Activated gamma-delta T cell (primary cell): ENCODE measurements around the gene TSPAN15.

Experiments used
- DNase-seq: peaks from one replicate; lab custom pipeline; 2025; lab: John Stamatoyannopoulos, UW

TSPAN15 gene

DNA sequence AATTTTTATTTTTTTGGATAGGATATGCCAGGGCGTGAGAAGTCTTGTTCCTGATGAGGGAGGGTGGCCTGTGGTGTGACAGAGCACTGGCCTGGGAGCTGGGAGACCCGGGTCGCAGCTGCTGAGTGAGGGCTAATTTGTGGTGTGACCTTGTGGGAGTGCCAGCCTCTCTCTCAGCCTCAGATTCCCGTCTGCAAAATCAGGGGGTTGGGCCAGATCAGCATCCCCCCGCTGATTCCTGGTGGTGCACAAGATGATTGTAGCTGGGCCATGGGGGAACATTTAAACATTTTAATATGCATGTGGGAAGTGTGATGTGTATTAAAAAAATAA, 14.9 kb downstream of the TSPAN15 start:
- no peak for DNase-seq

DNA sequence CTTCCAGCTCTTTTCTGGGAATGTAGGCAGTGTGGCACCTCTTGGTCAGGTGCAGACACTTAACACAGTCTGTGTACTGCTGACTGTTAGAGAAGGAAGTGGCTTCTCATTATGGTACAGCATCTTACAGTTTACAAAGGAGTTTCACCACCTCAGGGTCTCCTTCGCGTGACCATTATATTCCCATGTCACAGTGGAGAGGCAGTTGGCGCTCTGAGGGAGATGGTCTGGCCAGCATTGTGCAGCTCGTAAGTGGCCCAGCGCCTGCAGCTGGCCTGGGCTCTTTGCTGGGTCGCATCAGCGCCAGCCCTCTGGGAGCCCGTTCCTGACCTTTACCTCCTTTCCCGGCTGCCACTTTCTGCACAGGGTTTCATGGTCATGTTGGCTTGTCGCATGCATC, 15.4 kb downstream of the TSPAN15 start:
- no peak for DNase-seq

DNA sequence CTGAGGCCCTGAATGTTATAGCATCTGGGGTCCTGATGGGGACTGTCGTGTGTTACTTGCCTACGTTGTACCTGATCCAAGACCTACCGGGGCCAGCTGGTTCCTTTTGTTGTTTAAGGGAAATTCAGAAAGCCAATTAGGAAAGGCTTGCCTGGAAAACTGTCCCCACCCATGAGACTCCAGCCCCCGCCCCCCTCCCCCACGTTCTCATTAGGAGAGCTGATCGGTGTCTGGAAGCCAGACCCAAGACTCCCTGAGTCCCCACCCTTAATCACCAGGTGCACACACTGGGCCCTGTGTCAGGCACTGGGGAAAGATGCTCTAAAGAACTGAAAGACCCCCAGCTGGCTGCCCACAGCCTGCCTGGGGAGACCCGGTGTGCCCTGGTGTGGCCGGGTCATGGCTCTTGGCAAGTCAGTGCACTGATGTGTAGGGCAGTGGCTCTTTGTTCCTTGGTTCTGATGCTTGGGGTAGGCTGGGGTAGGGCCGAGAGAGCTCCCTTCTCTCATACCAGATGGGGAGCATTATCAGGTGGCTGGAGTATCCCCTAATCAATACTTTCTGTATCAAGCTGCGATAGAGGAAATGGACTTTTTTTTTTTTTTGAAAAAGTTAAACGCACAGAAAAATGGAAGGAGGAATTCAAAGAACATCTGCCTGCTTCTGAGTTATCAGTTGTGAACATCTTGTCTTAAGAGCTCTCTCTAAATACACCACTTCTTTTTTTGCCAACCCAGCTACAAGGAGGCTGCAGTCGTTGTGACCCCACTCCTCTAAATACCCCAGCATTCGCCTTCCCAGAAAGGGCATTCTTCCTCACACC, 16.9 kb downstream of the TSPAN15 start:
- no peak for DNase-seq

DNA sequence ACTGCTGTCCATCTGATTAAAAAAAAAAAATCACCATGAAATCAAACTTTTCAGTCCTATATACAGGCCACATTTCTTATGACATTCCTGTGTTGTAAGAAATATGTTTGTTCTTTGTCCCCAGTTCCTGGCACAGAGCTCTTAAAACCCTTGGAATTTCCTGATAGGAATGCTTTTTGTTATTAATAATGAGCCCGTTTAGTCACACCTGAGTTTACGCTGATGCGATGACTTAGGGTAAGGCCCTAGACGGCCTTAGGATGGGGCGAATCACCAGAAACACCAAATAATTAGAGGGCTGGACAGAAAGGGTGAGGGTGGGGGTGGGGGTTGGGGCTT, 17.5 kb downstream of the TSPAN15 start:
- DNase-seq: no peak

DNA sequence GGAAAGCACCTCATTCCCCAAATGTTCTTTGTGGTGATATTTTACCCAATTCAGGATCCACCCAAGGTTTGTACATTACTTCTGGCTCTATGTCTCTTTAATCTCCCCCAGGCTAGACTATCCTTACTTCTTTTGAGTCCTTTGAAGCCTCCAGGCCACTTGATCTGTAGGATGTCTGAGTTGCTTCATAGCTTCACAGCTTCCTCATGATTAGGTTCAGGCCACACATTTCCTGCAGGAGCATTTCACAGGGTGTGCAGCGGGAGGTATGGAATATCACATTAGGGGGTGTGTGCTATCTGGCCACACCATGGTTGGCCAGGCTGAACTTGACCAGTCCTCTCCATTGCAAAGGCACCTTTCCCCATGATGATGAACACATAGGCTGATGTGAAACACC, 18.7 kb downstream of the TSPAN15 start:
- DNase-seq: no peak

DNA sequence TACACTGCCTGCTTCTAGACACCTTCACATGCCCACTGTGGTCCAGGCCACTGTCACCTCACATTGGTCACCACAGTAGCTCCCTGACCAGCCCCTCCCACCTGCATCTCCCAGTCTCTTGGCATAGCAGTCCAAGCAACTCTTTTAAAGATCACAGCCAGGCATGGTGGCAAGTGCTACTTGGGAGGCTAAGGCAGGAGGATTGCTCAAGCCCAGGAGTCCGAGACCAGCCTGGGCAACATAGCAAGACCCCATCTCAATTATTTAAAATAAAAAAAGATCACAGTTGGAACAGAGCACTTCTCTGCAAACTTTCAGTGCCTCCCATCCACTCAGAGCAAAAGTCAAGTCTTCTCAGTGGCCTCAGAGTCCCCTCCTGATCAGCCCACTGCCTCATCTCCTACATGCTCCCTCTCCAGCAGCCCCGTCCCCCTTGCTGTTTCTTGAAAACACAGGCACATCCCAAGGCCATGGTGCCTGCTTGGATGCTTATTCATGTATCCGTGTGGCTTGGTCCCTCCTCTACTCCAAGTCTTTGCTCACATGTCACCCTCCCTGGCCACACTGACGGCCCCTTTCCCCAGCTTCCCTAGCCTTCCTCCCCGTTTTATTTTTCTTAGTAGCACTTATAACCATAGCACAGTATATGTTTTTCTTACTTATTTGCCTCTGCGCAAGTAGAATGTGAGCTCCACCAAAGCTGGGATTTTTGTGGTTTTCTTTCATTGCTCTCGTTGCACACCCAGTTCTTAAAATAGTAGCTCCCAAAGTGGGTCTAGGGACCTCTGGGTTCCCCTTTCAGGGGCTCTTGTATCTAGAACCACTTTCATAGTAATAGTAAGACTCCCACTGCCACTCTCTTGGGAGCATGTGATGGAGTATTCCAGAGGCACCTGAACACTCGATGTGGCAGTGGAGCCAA, 19.5 kb downstream of the TSPAN15 start:
- no peak for DNase-seq

DNA sequence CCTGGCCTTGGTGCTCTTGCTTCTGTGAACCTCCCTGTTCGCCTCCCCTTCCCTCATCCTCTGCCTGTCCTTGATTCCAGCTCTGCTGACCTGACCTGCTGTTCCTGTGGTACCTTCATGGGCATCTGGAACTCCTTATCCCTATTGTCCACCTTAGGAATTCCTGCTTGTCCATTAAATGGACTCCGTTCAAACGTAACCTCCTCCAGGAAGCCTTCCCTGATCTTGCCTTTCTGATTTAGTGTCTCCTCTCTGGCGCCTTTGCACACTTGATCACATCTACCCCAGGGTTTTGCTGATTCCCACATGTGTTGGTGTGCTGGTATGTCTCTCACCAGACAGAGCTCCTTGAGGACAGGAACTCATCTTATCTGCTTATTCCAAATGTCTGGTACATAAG, 20.9 kb downstream of the TSPAN15 start:
- no peak for DNase-seq

GRCh38 chr10:69472544-69472943, 21.3 kb downstream of the TSPAN15 start:
- DNase-seq: no peak

- no peak for DNase-seq
These were observed 22.2 kb downstream of the TSPAN15 start for GRCh38 chr10:69473304-69473990.

- no peak for DNase-seq
These were observed 23.6 kb downstream of the TSPAN15 start for GRCh38 chr10:69474742-69475432.

GRCh38 chr10:69475433-69475830, 24.2 kb downstream of the TSPAN15 start:
- no peak for DNase-seq

GRCh38 chr10:69477968-69478597, 26.8 kb downstream of the TSPAN15 start:
- no peak for DNase-seq

DNA sequence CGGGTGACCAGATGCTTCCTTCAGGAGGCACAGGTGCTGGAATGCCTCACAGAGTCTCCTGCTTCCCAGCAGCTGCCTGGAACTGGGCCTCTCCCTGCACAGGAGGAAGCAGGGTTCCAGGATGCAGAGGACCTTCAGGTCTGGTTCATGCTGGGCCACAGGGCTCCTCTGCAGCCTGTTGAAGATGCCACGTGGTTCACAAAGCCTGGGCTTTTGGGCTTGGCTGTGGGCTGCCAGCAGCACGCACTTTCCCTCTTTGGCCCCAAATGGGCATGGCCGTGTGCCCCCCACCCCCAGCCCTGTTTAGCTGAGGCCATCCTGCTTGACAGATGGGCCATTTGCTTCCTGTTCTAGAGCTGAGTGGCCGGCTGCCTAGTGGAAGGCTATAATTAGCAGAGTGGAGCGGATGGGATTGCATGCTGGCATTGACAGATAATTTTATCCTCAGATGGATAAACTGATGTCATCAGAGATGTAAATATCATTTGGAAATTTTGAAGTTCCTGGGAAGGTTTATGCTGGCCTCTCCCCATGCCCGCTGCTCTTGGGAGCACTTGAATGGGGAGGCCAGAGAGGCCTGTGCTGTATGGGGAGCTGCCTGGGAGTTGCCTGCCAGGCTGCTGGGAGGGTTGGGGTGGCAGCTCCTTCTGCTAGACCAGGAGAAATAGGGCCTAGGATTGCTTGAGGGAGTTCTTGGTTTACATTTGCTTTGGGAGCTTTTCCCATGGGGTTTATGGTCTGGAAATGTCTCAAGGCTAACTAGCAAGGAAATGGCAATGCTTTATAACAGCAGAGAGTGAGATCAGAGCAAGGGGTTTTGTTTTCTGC, 28.2 kb downstream of the TSPAN15 start:
- no peak for DNase-seq

DNA sequence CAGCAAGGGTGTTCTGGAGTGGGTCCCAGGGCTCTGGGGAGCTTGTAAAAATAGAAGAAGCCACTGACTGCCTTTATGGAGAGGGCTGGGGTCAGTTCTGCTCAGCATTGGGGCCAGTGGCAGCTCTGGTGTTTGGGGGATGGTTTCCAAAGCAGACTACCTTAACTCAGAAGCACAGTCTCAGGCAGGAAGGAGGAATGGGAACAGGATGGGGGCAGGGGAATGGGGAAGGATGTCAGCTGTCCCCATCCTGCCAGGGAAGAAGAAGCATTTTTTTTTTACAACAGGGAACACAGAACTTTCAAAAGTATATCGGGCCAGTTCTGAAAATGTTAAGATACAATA, 28.8 kb downstream of the TSPAN15 start:
- DNase-seq: no peak

DNA sequence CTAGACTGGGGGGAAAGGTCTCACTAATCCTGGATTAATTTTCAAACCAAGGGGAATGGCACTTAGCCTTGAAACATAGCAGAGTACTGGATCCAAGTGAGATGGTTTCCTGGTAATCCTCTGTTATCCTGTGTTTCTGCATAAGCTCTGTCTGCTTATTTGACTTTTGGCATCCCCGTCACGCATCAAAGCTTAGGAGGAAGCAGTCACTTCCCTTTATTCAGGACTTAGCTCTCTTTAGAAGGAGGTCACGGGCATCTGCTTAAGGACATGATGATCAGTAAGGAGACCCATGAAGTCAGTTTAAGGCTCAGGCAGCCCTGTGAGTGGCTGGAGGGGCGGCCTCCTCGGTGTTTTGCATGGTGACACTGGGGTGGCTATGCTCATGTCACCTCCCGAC, 30.0 kb downstream of the TSPAN15 start:
- DNase-seq: no peak

DNA sequence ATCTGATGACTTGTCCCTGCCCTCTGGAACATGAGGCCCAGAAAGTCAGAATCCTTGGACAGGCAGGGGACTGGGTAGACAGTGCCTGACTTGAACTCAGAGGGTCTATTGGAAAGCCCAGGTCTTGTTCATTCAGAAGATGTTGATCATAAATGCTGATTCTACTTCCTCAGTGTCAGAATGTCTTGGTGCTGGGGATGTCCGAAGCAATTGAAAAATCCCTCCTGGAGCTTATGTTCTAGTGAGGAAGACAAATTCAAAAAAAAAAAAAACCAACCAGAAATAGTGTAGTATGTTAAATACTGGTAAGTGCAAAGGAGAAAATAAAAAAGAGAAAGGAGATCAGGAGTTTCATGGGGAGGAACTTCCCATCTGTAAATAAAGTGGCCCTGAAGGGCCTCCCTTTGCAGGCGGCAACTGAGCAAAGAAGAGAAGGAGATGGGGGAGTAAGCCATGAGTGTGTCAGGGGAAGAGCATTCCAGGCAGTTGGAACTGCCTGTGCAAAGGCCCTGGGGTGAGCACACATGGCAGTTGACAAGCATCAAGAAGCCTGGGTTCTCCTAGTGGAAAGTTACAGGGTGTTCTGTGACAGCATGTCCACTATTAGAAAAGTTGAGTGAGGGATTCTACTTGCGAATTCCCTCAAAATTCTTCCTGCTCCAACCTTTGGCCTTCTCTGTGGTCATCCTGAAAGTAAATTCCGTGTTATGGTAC, 30.7 kb downstream of the TSPAN15 start:
- DNase-seq: no peak

DNA sequence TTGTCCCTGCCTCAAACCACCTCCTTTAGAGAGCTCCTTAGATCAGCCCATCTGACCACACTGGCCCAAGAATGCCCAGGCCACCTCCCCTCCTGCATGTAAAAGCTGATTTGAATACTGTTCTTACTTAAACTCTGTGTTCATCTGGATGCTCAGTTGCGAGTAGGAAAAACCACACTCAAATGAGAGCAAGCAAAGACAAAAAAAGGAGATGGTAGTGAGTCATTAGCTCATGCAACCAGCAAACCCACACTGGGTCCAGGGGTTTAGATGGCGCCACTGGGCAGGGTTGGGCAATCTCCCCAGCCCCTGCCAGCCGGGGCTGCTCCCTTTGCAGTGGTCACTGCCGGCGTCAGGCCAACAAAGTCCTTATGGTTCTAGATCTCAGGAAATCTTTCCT, 32.7 kb downstream of the TSPAN15 start:
- no peak for DNase-seq

DNA sequence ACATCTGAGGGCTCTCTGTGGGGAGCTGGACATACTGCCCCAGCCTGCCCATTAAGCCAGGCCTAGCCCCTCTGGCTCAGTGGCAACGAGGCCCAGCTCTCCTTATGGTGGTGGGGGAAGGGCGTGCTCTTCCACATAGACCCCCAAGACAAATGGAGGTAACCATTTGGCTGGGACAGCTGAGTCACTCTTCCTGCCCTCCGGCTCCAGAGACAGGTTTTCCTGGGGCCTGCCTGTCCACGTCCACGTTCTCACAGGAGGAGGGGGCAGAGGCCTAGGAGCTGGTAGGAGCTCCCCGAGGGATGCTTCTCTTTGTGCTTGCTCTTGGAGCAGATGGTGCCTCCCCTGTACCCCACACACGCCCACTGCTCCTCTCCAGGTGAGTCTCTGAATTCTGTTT, 33.5 kb downstream of the TSPAN15 start:
- DNase-seq: no peak

DNA sequence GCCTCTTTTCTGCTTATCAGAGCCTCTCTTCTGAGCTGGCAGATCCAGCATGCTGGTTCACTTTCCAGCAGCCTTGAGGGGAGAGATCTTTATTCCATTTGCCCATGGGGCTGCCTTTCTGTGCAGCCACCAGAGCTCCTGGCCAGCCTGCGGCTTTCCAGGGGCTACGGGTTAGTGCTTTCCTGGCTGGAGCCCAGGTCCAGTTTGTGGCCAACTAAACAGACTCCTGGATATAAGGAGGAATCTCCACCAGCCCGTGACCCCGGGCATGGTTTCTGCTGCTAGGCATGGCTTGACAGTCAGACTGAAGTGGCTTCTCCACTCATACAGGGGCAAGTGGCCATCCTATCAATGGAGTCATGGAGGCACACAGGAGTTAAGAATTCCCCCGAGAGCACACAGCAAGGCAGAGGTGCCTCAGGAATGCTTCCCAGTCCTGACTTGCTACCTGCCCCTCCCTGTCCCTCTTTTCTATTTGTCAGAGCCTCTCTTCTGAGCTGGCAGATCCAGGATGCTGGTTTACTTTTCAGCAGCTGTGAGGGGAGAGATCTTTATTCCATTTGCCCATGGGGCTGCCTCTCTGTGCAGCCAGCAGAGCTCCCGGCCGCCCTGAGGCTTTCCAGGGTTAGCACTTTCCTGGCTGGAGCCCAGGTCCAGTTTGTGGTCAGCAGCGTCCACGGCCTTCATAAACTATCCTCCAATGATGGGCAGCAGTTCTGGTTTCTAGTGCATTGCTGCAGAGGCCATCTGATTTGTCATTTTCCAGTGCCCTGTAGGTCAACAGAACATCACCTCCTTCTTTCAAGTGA, 35.9 kb downstream of the TSPAN15 start:
- DNase-seq: no peak
